Putamen (tissue), 1 donor: ENCODE results near the gene SERTAD4.
"Not testable (repeated sequence)": the region's sequence is repeated elsewhere in the genome, so short reads cannot be mapped to it uniquely, and the experiment has no call there.

Source experiments
- DNase-seq: peaks from one replicate; pipeline ENCODE4 v3.0.0-alpha.2; 2016; ENCODE audit warnings: low spot score

Gene SERTAD4

DNA sequence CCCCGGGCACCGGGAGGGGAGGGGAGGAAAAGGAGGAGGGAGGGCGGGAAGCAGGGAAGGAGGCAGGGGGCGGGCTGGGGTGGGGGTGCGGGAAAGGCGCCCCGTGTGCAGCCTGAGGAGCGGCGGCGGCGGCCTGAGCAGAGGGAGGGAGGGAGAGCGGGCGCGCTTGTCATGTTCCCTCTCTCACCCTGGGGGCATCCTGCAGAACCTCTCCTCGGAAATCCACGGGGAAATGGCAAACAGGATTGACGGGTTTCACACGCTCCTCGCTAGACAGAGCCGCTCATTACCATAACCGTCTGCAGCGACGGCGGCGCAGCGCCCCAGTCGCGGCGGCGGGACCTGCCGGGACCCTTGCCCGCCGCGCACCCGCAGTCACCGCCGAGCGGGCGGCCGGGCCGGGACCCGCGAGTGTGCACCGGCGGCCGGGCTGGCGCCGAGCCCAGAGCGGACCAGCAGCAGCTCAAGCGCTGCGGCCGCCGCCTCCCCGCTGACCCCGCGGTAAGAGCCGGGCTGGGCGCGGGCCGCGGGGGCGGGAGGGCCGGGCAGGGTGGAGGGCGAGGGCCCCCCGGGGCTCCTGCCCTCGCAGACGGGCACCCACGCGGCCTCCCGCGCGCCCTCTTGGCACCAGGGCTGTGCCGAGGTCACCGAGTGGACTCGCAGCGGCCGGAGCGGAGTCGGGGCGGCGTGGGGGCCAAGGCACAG, at the start of gene SERTAD4:
Gene SERTAD4, plus strand, starts transcription at position 286 of the 705 bp plus-strand sequence. CDS start 5,165 bp downstream, outside the sequence.
- DNase-seq, result peak; percentile 68

DNA sequence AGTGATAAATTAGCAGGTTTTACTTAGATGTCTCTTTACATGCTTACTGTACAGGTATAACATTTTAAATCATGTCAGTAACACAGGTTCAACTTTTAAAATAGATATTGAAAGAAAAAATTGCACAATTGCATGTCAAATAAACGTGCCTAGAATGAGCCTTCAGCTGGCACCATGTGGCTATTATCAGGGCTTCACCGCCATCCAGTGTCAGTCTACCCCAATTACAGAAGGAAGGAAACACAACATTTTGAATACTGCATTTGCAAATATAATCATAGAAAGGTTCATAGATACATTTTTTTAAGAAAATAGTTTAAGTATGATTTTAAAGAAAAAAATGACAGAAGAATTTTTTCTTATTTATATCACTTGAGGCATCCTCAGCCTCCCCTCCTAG, 47.5 kb upstream of the SERTAD4 start:
- no peak for DNase-seq

DNA sequence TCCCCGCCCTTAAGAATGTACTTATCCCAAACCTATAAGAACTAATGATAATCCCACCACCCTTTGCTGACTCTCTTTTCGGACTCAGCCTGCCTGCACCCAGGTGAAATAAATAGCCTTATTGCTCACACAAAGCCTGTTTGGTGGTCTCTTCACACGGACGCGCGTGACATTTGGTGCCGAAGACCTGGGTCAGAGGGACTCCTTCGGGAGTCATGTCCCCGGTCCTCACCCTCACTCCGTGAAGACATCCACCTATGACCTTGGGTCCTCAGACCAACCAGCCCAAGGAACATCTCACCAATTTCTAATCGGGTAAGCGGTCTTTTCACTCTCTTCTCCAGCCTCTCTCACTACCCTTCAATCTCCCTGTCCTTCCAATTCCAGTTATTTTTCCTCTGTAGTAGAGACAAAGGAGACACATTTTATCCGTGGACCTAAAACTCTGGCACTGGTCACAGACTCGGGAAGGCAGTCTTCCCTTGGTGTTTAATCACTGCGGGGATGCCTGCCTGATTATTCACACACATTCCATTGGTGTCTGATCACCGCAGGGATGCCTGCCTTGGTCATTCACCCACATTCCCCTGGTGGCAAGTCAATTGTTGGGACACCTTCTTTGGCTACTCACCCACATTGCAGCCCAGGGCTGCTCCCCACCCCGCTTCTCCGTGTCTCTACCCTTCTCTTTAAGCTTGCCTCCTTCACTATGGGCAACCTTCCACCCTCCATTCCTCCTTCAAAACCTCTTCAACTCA, 44.6 kb upstream of the SERTAD4 start:
- not testable (repeated sequence) for DNase-seq

DNA sequence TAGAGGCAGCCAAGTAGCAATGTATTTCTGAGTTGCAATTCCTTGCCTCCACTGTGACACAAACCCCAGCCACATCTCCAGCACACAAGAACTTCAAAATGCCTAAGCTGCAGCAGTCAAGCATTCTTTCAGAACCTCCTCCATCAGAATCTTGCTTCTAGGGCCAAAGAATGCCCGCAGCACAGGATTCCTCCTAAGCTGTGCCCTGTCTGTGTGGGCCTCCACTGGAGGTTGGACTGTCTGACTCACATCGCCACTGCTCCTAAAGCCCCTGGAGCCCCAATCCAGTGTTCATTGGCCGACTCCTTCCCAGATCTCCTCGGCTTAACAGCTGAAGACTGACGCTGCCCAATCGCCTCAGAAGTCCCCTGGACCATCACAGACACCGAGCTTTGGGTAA, 43.2 kb upstream of the SERTAD4 start:
- DNase-seq, result no peak

DNA sequence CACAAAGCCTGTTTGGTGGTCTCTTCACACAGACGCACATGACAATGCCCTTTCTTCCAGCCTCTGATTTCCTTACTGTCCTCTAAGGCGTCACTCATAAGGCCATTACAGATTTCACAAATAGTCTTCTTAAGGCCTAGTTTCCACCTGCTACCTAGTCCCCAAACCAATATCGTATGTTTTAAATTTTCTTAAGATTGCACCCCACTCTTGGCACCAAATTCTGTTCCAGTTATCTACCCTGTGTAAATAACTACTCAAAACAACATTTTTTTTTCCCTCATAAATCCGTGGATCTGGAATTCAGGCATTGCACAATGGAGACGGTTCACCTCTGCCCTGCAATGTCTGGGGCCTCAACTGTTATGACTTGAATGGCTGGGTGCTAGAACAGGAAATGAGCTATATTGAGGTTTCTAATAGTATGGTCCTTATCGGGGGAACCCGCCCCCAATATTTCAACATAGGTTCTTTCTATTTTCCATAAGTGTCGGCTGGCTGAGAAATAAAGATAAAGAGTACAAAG, 36.9 kb upstream of the SERTAD4 start:
- DNase-seq, result no peak

DNA sequence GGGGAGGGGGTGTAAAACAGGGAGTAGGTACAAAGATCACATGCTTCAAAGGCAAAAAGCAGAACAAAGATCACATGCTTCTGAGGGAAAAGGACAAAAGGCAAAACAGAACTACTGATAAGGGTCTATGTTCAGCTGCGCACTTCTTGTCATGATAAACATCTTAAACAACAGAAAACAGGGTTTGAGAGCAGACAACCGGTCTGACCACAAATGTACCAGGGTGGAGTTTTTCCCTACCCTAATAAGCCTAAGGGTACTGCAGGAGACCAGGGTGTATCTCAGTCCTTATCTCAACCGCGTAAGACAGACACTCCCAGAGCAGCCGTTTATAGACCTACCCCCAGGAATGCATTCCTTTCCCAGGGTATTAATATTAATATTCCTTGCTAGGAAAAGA, 36.3 kb upstream of the SERTAD4 start:
- not testable (repeated sequence) for DNase-seq

DNA sequence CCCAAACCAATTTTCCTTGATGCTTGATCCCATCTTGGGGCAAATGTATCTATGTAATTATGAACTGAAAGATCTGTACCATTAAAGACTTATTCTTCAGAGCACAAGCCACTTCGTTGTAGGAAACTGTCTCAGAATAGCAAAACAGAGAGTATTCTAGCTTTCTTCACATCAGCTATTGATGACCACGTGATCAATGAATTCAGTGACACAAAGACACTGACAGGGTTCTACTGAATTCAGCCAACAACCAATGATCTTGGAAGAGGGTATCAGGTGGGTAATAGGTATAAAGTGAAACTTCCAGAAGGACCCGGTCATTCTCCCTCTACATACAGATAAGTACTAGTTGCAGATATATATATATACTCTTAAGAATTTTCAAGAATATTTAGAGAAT, 33.8 kb upstream of the SERTAD4 start:
- DNase-seq, result no peak

DNA sequence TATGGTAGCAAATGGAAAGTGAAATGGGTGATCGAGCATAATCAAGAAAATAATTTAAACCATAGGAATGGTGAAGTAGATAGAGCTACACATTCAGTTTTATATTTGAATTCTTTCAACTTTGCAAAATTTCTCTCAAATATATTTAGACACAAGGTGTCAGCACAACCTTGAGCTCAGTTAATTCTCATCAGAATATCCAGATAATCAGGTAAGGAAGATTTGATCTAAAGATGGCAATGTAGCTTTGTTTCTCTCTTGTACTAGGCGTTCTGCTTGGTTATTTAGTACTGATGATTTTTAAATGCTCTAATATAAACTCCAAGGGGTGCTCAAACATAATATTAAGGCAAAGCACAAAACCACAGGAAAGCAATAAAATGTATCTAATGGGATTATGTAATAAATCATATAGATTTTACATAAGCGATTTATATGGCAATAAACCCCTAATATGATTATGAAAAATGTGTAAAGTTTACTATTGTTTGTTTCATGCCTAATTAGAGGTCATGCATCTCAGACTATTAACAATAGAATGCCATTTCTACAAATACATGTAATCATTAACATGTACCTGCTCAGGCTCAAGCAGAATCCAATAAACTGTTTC, 32.4 kb upstream of the SERTAD4 start:
- no peak for DNase-seq

DNA sequence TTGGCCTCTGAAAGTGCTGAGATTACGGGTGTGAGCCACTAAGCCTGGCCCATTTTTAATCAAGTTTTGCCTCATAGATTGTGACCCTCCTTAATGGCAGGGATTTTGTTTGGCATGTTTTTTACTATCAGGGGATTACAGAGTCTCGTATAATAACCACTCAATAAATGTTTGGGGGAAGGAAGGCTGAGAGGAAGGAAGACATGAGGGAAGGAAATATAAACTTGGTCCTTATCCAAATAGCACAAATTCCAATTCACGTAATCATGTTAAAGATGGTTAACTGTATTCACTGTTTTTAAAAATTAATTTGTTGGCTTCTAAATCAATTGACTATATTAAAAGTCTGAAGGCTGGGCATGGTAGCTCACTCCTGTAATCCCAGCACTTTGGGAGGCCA, 30.9 kb upstream of the SERTAD4 start:
- DNase-seq, result no peak

DNA sequence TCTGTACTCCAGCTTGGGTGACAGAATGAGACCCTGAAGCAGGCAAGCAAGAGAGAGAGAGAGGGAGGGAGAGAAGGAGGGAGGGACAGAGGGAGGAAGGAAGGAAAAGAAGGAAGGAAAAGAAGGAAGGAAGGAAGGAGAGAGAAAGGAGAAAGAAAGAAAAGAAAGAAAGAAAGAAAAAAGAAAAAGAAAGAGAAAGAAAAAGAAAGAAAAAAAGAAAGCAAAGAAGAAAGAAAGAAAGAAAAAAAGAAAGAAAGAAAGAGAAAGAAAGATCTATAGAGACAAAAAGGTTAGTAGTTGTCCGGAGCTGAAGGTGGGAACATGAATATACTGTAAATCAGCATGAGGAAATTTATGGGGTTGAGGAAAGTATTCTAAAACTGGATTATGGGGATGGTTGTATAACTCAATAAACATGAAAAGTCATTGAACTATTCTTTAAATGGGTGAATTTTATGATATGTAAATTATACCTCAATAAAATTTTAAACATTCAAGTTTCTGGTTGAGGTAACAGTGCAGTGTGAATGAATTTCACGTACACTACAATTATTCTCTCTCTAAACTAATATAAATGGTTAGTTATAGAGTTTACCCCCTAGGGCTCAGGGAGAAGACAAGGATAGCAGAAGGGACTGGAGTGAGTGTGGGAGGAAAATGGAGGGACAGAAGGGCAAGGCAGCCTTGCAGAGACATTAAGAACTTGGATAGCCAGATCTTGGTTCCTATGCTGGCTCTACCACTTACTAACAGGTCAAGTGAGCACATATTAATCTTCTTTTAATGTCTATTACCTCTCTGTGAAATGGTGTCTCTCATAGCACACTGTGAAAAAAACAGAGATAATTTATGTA, 24.8 kb upstream of the SERTAD4 start:
- no peak for DNase-seq

DNA sequence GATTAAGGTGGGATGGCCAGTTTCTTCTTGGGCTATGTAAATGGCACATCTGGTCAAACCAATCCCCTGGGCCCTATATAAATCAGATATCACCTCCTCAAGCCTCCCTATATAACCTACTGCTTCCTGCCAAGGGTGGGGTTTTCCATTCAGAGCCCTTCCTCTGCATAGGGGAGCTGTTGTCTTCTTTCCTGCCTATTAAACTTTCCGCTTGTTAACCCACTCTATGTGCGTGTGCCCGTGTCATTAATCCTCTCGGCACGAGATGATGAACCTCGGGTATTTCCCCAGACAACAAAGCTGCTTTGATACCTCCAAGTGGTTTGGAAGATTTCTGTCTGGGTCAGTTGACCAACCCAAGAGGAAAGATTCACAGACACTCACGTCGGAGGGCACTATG, 19.3 kb upstream of the SERTAD4 start:
- no peak for DNase-seq

DNA sequence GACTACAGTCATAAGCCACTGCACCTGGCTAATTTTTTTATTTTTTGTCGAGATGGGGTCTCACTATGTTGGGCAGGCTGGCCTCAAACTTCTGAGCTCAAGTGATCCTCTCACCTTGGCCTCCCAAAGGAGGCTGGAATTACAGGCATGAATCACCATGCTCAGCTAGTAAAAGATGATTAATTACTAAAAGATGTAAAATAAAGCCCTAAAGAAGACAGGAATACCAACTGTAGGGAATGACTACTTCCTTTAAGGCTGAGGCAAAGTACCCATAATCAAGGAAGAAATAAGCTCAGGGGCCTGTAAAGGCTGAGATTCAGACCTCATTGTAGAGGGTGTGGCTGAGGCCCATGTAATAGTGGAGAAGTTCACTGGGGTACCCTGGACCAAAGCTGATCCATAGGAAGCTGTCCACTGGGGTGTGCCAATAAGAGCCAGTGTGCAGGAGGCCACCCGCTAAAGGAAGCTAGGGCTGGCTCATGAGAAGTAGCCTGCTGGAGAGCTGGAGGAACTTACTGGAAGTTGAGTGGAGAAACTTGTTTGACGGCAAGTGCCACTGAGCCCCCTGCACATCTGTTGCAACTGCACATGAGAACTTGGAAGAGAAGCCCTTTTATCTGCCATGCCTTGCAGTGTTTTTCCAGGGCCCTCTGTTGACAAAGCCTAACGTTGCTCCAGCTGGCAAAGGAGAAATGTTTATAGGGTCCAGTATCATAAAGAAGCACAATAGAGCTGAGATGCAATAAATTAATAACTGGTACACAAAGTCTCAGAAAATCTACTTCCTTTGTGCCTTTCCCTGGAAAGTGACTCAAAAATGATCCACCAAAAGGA, 17.8 kb upstream of the SERTAD4 start:
- no peak for DNase-seq

DNA sequence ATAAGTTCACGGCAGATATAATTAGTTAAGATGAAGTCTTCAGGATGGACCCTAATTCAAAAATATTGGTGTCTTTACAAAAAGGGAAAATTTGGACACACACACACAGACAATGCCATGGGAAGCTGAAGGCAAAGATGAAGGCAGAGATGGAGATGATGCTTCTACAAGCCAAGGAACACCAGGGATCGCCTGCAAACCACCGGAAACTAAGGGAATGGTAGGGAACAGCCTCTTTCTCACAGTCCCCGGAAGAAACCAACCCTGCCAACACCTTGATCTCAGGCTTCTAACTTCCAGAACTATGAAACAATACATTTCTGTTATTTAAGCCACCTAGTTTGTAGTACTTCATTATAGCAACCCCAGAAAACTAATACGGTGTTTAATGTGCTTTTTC, 15.1 kb upstream of the SERTAD4 start:
- DNase-seq, result no peak

DNA sequence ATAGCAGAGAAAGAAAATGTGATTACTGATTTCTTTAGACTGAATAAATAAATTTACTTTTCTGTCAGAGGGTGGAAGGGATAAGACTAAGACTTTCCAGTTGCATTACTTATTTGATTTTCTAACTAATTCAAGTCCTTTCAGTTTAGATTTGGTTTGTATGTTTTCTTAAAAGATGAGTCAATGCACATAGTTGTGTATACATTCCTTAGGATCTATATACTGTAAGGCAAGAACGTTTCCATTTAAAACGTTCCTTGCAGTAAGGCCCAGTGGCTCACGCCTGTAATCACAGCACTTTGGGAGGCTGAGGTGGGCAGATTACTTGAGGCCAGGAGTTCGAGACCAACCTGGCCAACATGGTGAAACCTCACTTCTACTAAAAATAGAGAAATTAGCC, 14.5 kb upstream of the SERTAD4 start:
- DNase-seq, result no peak

DNA sequence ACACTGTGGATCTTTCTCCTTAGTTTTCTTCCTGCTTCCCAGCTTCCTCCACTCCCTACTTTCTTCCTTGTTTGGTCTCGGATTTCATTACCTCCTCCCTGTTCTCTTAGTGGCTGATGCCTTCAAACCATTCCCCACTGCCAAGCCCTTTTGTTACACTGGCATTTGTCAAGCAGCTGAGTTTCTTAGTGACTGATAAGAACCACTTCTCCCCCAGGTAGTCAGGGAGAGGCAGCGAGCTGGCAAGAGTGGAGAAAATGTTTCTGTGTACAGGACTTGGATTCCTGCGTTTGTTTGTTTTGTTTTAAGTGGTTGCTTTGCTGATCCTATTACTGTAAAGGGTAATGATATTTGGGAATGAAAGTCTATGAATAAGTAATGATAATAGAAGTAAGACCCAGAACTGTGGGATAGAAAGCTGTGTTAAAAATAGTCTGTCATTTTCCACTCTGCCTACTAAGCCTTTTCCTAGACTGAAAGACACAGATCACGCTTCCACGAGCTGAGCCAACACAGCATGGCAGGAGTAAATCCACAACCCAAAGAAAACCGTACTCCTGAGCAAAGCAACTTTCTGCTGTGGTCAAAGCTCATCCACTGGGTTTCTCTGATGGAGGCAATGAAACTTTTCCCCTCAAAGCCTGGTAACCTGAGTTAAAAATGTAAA, 10.1 kb upstream of the SERTAD4 start:
- DNase-seq, result no peak

DNA sequence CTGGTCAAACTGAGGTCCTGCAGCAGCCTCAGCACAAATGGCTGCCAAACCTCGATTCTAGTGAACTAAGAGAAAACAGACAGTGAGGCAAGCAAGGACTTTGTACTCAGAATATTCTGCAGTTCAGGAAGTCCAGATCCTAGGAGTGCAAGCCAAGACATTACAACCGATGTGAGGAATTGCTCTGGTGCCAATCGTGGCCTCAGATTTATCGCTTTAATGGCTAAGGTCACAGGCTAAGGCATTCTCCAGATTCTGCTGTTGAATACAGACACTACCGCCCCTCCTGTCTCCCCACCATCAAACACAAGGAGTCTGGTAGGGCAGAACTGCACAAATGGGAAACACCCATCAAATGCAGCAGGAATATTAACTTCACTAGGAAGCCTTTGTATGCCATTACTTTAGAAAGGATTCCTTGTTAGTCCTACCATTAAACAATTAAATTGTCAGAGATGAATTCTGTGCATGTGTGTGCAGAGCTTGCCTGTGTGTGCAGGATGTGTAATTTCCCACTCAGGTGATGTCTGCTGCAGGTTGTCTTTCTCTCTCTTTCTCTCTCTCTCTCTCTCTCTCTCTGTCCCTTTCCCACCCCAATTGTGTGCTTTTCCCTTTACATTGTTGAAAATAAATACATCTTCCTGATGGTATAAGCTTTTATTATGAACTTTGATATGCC, 9.2 kb upstream of the SERTAD4 start:
- no peak for DNase-seq

DNA sequence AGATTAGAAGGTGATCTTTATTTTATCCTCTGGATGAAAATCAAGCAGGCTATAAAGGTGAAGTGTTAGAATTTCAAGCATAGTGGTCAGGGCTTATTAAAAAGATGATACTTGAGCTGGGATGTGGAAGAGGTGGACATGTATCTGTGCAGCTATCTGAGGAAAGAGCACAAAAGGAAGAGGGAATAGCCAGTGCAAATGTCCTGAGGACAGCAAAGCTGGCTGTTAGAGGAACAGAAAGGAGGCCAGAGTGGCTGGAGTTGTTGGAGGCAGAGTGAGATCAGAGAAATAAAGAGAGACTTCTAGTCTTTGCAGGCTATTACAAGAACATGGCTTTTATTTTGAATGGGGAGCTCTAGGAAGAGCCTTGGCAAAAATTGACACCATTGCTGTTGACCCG, 4.4 kb upstream of the SERTAD4 start:
- no peak for DNase-seq

DNA sequence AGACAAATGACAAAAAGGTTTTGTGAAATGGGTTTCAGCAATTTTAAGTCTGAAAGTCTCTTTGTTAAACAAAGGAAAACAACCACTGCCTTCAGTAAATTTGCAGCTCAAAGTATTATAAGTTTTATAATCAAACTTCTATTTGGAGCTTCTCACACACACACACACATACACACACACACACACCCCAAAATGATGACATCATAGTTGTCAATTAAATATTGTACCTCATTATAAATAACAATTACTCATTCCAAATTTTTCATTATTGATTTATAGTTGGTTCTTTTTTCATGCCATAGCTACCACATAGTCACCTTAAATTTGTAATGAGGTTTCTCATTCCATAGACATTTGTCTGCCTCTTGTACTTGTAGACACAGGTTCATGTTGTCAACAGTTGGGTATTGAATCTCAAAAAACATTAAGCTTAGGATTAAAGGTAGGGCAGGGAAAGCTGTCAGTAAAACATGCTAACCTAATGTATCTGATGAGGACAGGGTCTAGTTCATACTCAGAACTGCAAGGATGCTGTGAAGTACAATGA, 2.4 kb upstream of the SERTAD4 start:
- no peak for DNase-seq

DNA sequence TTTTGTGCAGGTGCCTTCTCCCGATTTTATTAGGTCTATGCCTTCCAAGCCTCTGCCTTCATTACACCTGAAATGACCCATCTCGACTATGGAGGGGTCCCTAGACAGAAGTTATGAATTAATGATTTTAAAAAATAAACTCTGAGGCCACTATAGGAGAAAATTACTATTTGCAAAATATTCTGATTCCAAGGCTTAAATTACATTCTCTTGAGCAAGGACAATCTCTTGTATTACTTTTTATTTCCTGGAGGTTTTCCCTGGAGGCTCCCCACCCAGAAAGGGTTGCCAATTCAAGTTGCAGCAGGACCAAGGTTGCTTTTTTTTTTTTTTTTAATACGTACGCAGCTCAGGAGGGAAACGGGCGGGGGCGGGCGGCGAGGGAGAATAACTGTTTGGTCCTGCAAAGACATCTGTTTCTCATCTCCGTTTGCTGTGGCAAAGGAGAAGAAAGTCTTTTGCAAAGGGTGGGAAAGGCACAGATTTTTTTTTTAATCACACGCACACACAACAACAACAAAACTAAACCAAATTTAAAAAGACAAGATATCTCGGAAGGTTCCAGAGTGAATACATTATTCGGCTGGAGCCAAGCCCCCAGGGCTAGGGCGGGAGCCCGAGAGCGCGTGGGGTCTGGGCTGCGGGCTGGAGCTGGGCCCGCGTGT, 618 bp upstream of the SERTAD4 start:
- no peak for DNase-seq
